Effector memory CD8-positive, alpha-beta T cell (primary cell): ENCODE results near the gene BLACAT1.
A peak's percentile ranks its signal among the peaks of the same experiment; 100 is the strongest.
"Not testable (repeated sequence)": the region's sequence is repeated elsewhere in the genome, so short reads cannot be mapped to it uniquely, and the experiment has no call there.

Source experiments
- ATAC-seq: fragments of 150-1000 bp; cut with Tn5 transposase; replicated peaks from 2 replicates; pipeline ENCODE4 v1.10.0; 2021; ENCODE audit warnings: mild to moderate bottlenecking, moderate library complexity
- DNase-seq, 3 experiments: peaks; one replicate each; pipeline ENCODE4 v3.0.0; 2021
- H3K27ac Mint-ChIP-seq, 2 donors: one replicate each; pipeline ENCODE4 v1.8.0; 2022; ENCODE audit warnings: mild to moderate bottlenecking in 2 of 2, mixed read lengths in 2 of 2, moderate library complexity in 2 of 2
- H3K27me3 Mint-ChIP-seq, 2 donors: one replicate each; pipeline ENCODE4 v1.8.0; 2022; ENCODE audit warnings: mixed read lengths in 2 of 2
- H3K36me3 Mint-ChIP-seq: one replicate; pipeline ENCODE4 v1.8.0; 2022; ENCODE audit warnings: mild to moderate bottlenecking, moderate library complexity, mixed read lengths; ENCODE audit not compliant: insufficient read depth
- H3K4me1 Mint-ChIP-seq, 2 donors: one replicate each; pipeline ENCODE4 v1.8.0; 2022; ENCODE audit warnings: low read depth in 2 of 2, mixed read lengths in 2 of 2
- H3K4me3 Mint-ChIP-seq, 2 donors: one replicate each; pipeline ENCODE4 v1.8.0; 2022; ENCODE audit warnings: mild to moderate bottlenecking in 2 of 2, mixed read lengths in 2 of 2, moderate library complexity in 2 of 2
- H3K9me3 Mint-ChIP-seq, 2 donors: one replicate each; pipeline ENCODE4 v1.8.0; 2022; ENCODE audit warnings: mixed read lengths in 2 of 2

Gene BLACAT1

DNA sequence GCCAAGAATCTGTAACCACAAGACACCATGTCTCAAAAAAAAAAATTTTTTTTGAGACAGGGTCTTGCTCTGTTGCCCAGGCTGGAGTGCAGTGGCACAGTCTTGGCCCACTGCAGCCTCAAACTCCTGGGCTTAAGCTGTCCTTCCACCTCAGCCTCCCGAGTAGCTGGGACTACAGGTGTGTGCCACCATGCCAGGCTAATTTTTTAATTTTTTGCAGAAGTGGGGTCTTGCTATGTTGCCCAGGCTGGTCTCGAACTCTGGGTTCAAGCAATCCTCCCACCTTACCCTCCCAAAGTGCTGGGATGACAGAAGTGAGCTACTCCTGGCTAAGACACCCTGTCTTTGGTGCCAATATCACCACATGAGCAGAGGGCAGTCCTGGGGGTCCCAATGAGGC lies 23.1 kb upstream of the BLACAT1 start:
- Mint-ChIP-seq H3K27ac (peak overlapping the region; percentile 89 to 93), H3K4me3 (peak overlapping the region in 1 of 2 donors; percentile 67), H3K27me3 (peaks cover 9 to 13% of the 10 kb centered on the region in 2 donors), H3K4me1 (peaks cover 46 to 47% of the 10 kb centered on the region in 2 donors)
- ATAC-seq, DNase-seq, H3K9me3 Mint-ChIP-seq, H3K36me3 Mint-ChIP-seq: not testable (repeated sequence)

DNA sequence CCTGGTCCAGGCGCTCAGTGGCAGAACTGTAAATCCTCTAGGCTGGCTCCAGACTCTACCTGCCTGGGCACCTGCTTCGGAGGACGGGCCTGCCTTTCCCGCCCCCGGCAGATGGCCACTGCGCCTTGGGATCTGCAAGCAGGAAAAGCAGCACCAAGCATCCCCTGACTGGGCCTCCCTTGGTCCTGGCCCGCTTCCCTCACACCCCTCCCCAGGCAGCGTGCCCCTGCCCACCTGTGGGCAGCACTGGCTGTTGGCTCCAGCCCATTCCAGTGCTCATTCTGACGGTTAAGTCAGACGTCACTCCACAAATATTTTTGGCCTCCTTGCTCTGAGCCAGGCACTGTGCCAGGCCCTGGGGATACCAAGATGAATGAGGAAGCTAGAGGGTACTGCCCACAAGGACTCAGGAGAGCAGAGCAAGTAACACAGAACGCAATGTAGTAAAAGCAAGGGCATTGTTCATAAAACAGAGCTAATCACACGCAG lies 22.0 kb upstream of the BLACAT1 start:
- no peak for DNase-seq
- Mint-ChIP-seq H3K27me3 (peaks cover 21 to 25% of the 10 kb centered on the region in 2 donors), H3K9me3 (peaks cover 0 to 5% of the 10 kb centered on the region in 2 donors), H3K27ac (no peak overlapping the region), H3K36me3 (peaks cover 3% of the 10 kb centered on the region), H3K4me3 (no peak overlapping the region), H3K4me1 (peaks cover 37 to 42% of the 10 kb centered on the region in 2 donors)
- no peak for ATAC-seq

- DNase-seq (no peak), ATAC-seq (no peak)
- Mint-ChIP-seq H3K9me3 (peaks cover 0 to 5% of the 10 kb centered on the region in 2 donors), H3K36me3 (peaks cover 3% of the 10 kb centered on the region), H3K27me3 (peaks cover 26 to 30% of the 10 kb centered on the region in 2 donors), H3K4me3 (no peak overlapping the region), H3K27ac (peak overlapping the region in 1 of 2 donors; percentile 29), H3K4me1 (peaks cover 40 to 47% of the 10 kb centered on the region in 2 donors)
Observed at GRCh38 chr1:205477121-205477758, 21.4 kb upstream of the BLACAT1 start.

DNA sequence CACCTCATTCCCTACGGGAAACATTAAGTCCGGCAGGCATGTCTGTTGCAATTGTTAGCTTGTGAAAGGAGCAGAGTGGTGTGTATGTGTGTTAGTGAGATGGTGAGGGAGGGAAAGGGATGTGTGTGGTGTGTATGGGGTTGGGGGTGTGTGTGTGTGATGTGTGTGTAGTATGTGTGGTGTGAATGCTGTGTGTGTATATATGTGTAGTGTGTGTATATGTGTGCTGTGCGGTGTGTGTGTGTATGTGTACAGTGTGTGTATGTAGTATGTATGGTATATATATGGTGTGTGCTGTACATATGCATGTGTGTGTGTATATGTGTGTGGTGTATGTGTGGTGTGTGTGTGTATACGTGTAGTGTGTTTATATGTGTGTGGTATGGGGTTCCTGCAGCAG lies 20.8 kb upstream of the BLACAT1 start:
- ATAC-seq (no peak), DNase-seq (no peak)
- H3K4me1 Mint-ChIP-seq = peaks cover 39 to 42% of the 10 kb centered on the region in 2 donors
- H3K4me3 Mint-ChIP-seq = no peak overlapping the region
- H3K27ac Mint-ChIP-seq = peak overlapping the region in 1 of 2 donors; percentile 29
- peaks cover 32 to 36% of the 10 kb centered on the region in 2 donors for H3K27me3 Mint-ChIP-seq
- peaks cover 0 to 5% of the 10 kb centered on the region in 2 donors for H3K9me3 Mint-ChIP-seq
- peaks cover 3% of the 10 kb centered on the region for H3K36me3 Mint-ChIP-seq

- no peak overlapping the region for H3K27ac Mint-ChIP-seq
Observed at GRCh38 chr1:205475855-205476254, 20.0 kb upstream of the BLACAT1 start.

GRCh38 chr1:205474571-205474970 lies 18.7 kb upstream of the BLACAT1 start:
- no peak overlapping the region for H3K27ac Mint-ChIP-seq
- no peak overlapping the region for H3K4me3 Mint-ChIP-seq
- H3K9me3 Mint-ChIP-seq = peaks cover 0 to 5% of the 10 kb centered on the region in 2 donors
- peaks cover 35 to 41% of the 10 kb centered on the region in 2 donors for H3K27me3 Mint-ChIP-seq
- DNase-seq = no peak
- H3K4me1 Mint-ChIP-seq = peaks cover 19 to 24% of the 10 kb centered on the region in 2 donors
- no peak for ATAC-seq
- no peaks in the 10 kb centered on the region for H3K36me3 Mint-ChIP-seq

More at GRCh38 chr1:205475855-205476254, 20.0 kb upstream of the BLACAT1 start:
- Mint-ChIP-seq H3K36me3 (peaks cover 3% of the 10 kb centered on the region), H3K4me1 (peaks cover 32 to 35% of the 10 kb centered on the region in 2 donors), H3K4me3 (no peak overlapping the region), H3K9me3 (peaks cover 0 to 5% of the 10 kb centered on the region in 2 donors), H3K27me3 (peaks cover 35 to 40% of the 10 kb centered on the region in 2 donors)
- DNase-seq (no peak), ATAC-seq (no peak)

GRCh38 chr1:205473966-205474365 lies 18.1 kb upstream of the BLACAT1 start:
- DNase-seq (no peak), ATAC-seq (no peak)
- no peaks in the 10 kb centered on the region for H3K36me3 Mint-ChIP-seq
- H3K27ac Mint-ChIP-seq = no peak overlapping the region
- H3K4me3 Mint-ChIP-seq = no peak overlapping the region
- peaks cover 35 to 47% of the 10 kb centered on the region in 2 donors for H3K27me3 Mint-ChIP-seq
- H3K4me1 Mint-ChIP-seq = peaks cover 14 to 20% of the 10 kb centered on the region in 2 donors
- peaks cover 0 to 5% of the 10 kb centered on the region in 2 donors for H3K9me3 Mint-ChIP-seq

DNA sequence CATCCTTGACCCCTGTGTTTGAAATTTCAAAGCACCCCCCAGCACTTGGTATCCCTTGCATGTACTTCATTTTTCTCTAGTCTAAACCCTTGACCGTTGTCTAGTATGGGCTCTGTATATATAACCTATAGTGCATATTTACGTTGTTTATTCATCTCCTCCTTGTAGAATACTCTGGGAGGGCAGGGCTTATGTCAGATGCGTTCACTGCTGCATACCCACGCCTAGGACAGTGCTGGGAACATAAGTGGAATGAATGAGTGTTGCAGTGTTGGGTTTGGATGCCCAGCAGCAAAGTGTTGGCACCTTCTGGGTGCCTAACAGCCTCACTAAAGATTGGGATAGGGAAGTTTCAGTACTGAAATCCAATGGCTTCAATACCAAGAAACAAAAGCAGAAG lies 17.6 kb upstream of the BLACAT1 start:
- Mint-ChIP-seq H3K4me3 (no peak overlapping the region), H3K4me1 (peaks cover 14 to 20% of the 10 kb centered on the region in 2 donors), H3K9me3 (peaks cover 0 to 5% of the 10 kb centered on the region in 2 donors), H3K27me3 (peaks cover 35 to 50% of the 10 kb centered on the region in 2 donors), H3K36me3 (no peaks in the 10 kb centered on the region), H3K27ac (no peak overlapping the region)
- ATAC-seq = no peak
- DNase-seq = no peak

- H3K4me1 Mint-ChIP-seq = peaks cover 14 to 17% of the 10 kb centered on the region in 2 donors
- no peak overlapping the region for H3K4me3 Mint-ChIP-seq
- no peaks in the 10 kb centered on the region for H3K36me3 Mint-ChIP-seq
- peaks cover 0 to 5% of the 10 kb centered on the region in 2 donors for H3K9me3 Mint-ChIP-seq
- ATAC-seq (no peak), DNase-seq (no peak)
- no peak overlapping the region for H3K27ac Mint-ChIP-seq
- H3K27me3 Mint-ChIP-seq = peaks cover 40 to 56% of the 10 kb centered on the region in 2 donors
Observed at GRCh38 chr1:205472737-205473441, 17.0 kb upstream of the BLACAT1 start.

GRCh38 chr1:205470131-205470530 lies 14.3 kb upstream of the BLACAT1 start:
- Mint-ChIP-seq H3K9me3 (peaks cover 0 to 4% of the 10 kb centered on the region in 2 donors), H3K27me3 (peaks cover 47 to 67% of the 10 kb centered on the region in 2 donors), H3K36me3 (no peaks in the 10 kb centered on the region), H3K4me1 (peaks cover 10 to 12% of the 10 kb centered on the region in 2 donors), H3K27ac (no peak overlapping the region), H3K4me3 (no peak overlapping the region)
- DNase-seq (no peak), ATAC-seq (no peak)

GRCh38 chr1:205466595-205467220 lies 10.9 kb upstream of the BLACAT1 start:
- H3K4me3 Mint-ChIP-seq = no peak overlapping the region
- H3K36me3 Mint-ChIP-seq = no peaks in the 10 kb centered on the region
- DNase-seq (no peak), ATAC-seq (no peak)
- H3K4me1 Mint-ChIP-seq = no peaks in the 10 kb centered on the region
- H3K27me3 Mint-ChIP-seq = peaks cover 16 to 33% of the 10 kb centered on the region in 2 donors
- H3K27ac Mint-ChIP-seq = no peak overlapping the region
- no peaks in the 10 kb centered on the region for H3K9me3 Mint-ChIP-seq

GRCh38 chr1:205465392-205465791 lies 9.5 kb upstream of the BLACAT1 start:
- H3K9me3 Mint-ChIP-seq = no peaks in the 10 kb centered on the region
- H3K4me3 Mint-ChIP-seq = no peak overlapping the region
- H3K4me1 Mint-ChIP-seq = no peaks in the 10 kb centered on the region
- no peak overlapping the region for H3K27ac Mint-ChIP-seq
- no peak for ATAC-seq
- no peak for DNase-seq
- H3K36me3 Mint-ChIP-seq = no peaks in the 10 kb centered on the region
- peaks cover 18 to 28% of the 10 kb centered on the region in 2 donors for H3K27me3 Mint-ChIP-seq

DNA sequence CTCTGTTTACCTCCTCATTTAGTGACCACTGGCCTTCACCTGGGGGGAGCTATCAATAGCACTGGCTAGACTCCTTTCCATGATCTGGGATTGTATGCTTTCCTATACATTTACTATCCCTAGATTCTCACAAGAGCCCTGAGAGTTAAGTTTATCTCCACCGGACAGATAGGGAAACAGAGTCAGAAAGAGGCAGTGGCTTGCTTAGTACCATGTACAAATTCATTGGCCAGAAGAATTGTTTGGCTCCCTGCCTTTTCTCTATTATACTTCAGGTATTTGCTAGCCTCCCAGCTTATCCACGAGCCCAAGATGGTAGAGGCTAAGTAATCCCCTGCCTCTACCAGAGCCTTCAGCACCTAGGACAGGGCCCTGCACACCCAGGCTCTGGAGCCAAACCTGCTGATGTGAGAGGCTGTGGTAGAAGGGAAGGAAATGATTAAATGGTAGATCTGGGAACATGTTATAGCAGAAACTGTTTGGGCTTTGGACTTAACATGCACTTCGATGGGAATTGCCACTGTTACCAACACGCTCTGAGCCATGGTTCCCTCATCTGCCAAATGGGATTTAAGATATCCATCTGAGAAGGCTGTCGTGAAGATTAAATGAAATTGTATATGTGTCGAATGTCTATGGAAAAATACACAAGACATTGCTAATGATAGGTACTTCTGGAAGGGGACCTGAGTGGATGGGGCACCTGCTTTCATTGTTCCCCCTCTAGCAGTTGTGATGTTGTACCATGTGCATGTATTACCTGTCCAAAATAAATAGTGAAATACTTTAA lies 3.1 kb upstream of the BLACAT1 start:
- DNase-seq = peak in 2 of 3 experiments; percentile 27 to 28
- Mint-ChIP-seq H3K9me3 (no peaks in the 10 kb centered on the region), H3K27me3 (peaks cover 56 to 62% of the 10 kb centered on the region in 2 donors), H3K4me1 (peaks cover 12 to 16% of the 10 kb centered on the region in 2 donors), H3K36me3 (peaks cover 2% of the 10 kb centered on the region), H3K4me3 (no peak overlapping the region), H3K27ac (no peak overlapping the region)
- peak; percentile 70 for ATAC-seq
